Kidney epithelial cell (primary cell): Measurements from ENCODE around the gene PRRC1. TPM values are rescaled to one million over a fixed set of nuclear protein-coding genes. Genes with fewer than 3 reads are reported as not detected.
"Not testable (repeated sequence)": the region's sequence is repeated elsewhere in the genome, so short reads cannot be mapped to it uniquely, and the experiment has no call there.

Experiments
- DNase-seq: peaks from one replicate; pipeline ENCODE4 v3.0.0-alpha.2; 2010; ENCODE audit warnings: low read depth
- H3K27me3 ChIP-seq: 2 replicates; pipeline ENCODE4 v1.6.0; 2011; ENCODE audit warnings: low read length; ENCODE audit not compliant: control insufficient read depth, insufficient read depth
- H3K36me3 ChIP-seq: 2 replicates; pipeline ENCODE4 v1.5.1; 2011; ENCODE audit warnings: low read length; ENCODE audit not compliant: control insufficient read depth, insufficient read depth
- H3K4me3 ChIP-seq: 2 replicates; pipeline ENCODE4 v1.5.1; 2011; ENCODE audit warnings: low read depth, mild to moderate bottlenecking, control low read depth, low read length
- CTCF ChIP-seq: IDR thresholded peaks from 2 replicates; pipeline ENCODE4 v1.5.1; 2011; ENCODE audit warnings: mild to moderate bottlenecking, moderate library complexity, low read length, control low read depth, inconsistent platforms; ENCODE audit not compliant: insufficient read depth, poor library complexity, severe bottlenecking
- total RNA-seq: library from RNA; depleted of rRNA; stranded (reverse); fragments of >200 nt; gene quantifications from 2 replicates; pipeline ENCODE4 v1.2.3, GENCODE V29; 2015

The PRRC1 gene
- total RNA-seq, 1 donor from 2014 or later: 54.9 TPM

- H3K4me3 ChIP-seq: no peak overlapping the region
- TF ChIP-seq CTCF: no peak
- H3K36me3 ChIP-seq: no peaks in the 10 kb centered on the region
- H3K27me3 ChIP-seq: no peaks in the 10 kb centered on the region
- DNase-seq: no peak
Measured at GRCh38 chr5:127563136-127563535, 45.7 kb downstream of the PRRC1 start.

- TF ChIP-seq CTCF: peak; percentile 72
- H3K27me3 ChIP-seq: no peaks in the 10 kb centered on the region
- no peaks in the 10 kb centered on the region for H3K36me3 ChIP-seq
- no peak overlapping the region for H3K4me3 ChIP-seq
- peak; percentile 32 for DNase-seq
Measured at GRCh38 chr5:127564002-127564769, 46.7 kb downstream of the PRRC1 start.

GRCh38 chr5:127565586-127566270 lies 48.3 kb downstream of the PRRC1 start:
- no peak for DNase-seq
- TF ChIP-seq CTCF: no peak
- H3K36me3 ChIP-seq: no peaks in the 10 kb centered on the region
- H3K27me3 ChIP-seq: no peaks in the 10 kb centered on the region
- H3K4me3 ChIP-seq: no peak overlapping the region

GRCh38 chr5:127567026-127567768 lies 49.8 kb downstream of the PRRC1 start:
- DNase-seq: no peak
- no peak for TF ChIP-seq CTCF
- Histone ChIP-seq H3K36me3 (no peaks in the 10 kb centered on the region), H3K27me3 (no peaks in the 10 kb centered on the region), H3K4me3 (no peak overlapping the region)

GRCh38 chr5:127568166-127568565 lies 50.7 kb downstream of the PRRC1 start:
- DNase-seq: no peak
- Histone ChIP-seq H3K27me3 (no peaks in the 10 kb centered on the region), H3K36me3 (no peaks in the 10 kb centered on the region), H3K4me3 (no peak overlapping the region)
- TF ChIP-seq CTCF: no peak

GRCh38 chr5:127569471-127569870 lies 52.0 kb downstream of the PRRC1 start:
- not testable (repeated sequence) for H3K4me3 ChIP-seq, H3K36me3 ChIP-seq, H3K27me3 ChIP-seq, DNase-seq
